Breast epithelium (tissue), 3 donors: Measurements from ENCODE around the gene WNK2.

ENCODE experiments used
- CTCF ChIP-seq, 3 donors: fragments of 450-650 bp; IDR thresholded peaks; one replicate each; pipeline ENCODE4 v1.5.1; 2016 to 2017; ENCODE audit warnings: antibody characterized with exemption in 3 of 3, mild to moderate bottlenecking in 3 of 3, moderate library complexity in 3 of 3
- POLR2A ChIP-seq: fragments of 450-650 bp; IDR thresholded peaks from one replicate; pipeline ENCODE4 v1.6.1; 2016; ENCODE audit warnings: antibody characterized with exemption, mild to moderate bottlenecking, moderate library complexity
- POLR2AphosphoS5 ChIP-seq, 3 donors: sonication (generic); formaldehyde crosslinking; IDR thresholded peaks; one replicate each; pipeline ENCODE4 v1.6.1; 2017; ENCODE audit warnings: antibody characterized with exemption in 3 of 3

- TF ChIP-seq CTCF (IDR thresholded peaks at IDR 0.05) (no peak), POLR2AphosphoS5 (IDR thresholded peaks at IDR 0.05) (no peak), POLR2A (no peak)
Observed at GRCh38 chr9:93218671-93219420, 34.9 kb downstream of the WNK2 start.
